Transverse colon (tissue), 4 donors: Measurements from ENCODE around the gene PERM1. TPM values are rescaled to one million over a fixed set of nuclear protein-coding genes. Genes with fewer than 3 reads are reported as not detected.
A peak's percentile ranks its signal among the peaks of the same experiment; 100 is the strongest.
"Not testable (repeated sequence)": the region's sequence is repeated elsewhere in the genome, so short reads cannot be mapped to it uniquely, and the experiment has no call there.

Experiments
- DNase-seq: peaks from one replicate; pipeline ENCODE4 v3.0.0-alpha.2; 2019
- H3K27ac ChIP-seq, 4 donors: fragments of 200-600 bp; sonication (generic); 2 replicates each; pipeline ENCODE4 v1.5.1; 2016 to 2018; ENCODE audit warnings: inconsistent platforms in 4 of 4
- H3K27me3 ChIP-seq: fragments of 200-600 bp; sonication (generic); 2 replicates; pipeline ENCODE4 v1.5.1; 2017; ENCODE audit warnings: inconsistent platforms
- H3K36me3 ChIP-seq, 4 donors: fragments of 200-600 bp; sonication (generic); 2 replicates each; pipeline ENCODE4 v1.5.1; 2017 to 2019; ENCODE audit warnings: inconsistent platforms in 4 of 4
- H3K4me1 ChIP-seq, 4 donors: fragments of 200-600 bp; sonication (generic); 2 replicates each; pipeline ENCODE4 v1.5.1; 2017 to 2020; ENCODE audit warnings: inconsistent platforms in 4 of 4
- H3K4me3 ChIP-seq, 4 donors: fragments of 200-600 bp; sonication (generic); 1 replicate in 1 of 4; 2 replicates in 3 of 4; pipeline versions ENCODE4 v1.5.1 to v1.6.1; 2017 to 2019; ENCODE audit warnings: inconsistent platforms in 4 of 4
- H3K9me3 ChIP-seq, 2 donors: fragments of 200-600 bp; sonication (generic); 2 replicates each; pipeline ENCODE4 v1.5.1; 2017 to 2019; ENCODE audit warnings: inconsistent platforms in 2 of 2
- CTCF ChIP-seq, 5 experiments: fragments of 200-600 bp in 3 of 5; fragments of 450-650 bp in 2 of 5; sonication (generic) in 3 of 5; IDR thresholded peaks; 1 replicate in 2 of 5; 2 replicates in 3 of 5; pipeline ENCODE4 v1.5.1; 2016 to 2017; ENCODE audit warnings: antibody characterized with exemption in 5 of 5, inconsistent platforms in 3 of 5, mild to moderate bottlenecking in 2 of 5, moderate library complexity in 1 of 5
- EP300 ChIP-seq: sonication (generic); formaldehyde crosslinking; IDR thresholded peaks from one replicate; pipeline ENCODE4 v1.6.1; 2017; ENCODE audit warnings: antibody characterized with exemption, low read depth
- POLR2A ChIP-seq: fragments of 450-650 bp; IDR thresholded peaks from one replicate; pipeline ENCODE4 v1.6.1; 2016; ENCODE audit warnings: antibody characterized with exemption, mild to moderate bottlenecking, moderate library complexity
- POLR2AphosphoS5 ChIP-seq, 3 donors: sonication (generic); formaldehyde crosslinking; IDR thresholded peaks; one replicate each; pipeline ENCODE4 v1.6.1; 2016; ENCODE audit warnings: antibody characterized with exemption in 3 of 3
- WGBS, 2 donors: methylation state at CpG; one replicate each; pipeline ENCODE4 v1.1.5; 2018; ENCODE audit warnings: low coverage in 1 of 2; 5-methylcytosine and 5-hydroxymethylcytosine counted together
- in situ Hi-C, 4 donors: fragments of 200-750 bp; cut with MboI; loops; one replicate each; pipeline versions ENCODE4 v1.15.0 to v1.15.1; 2017; ENCODE audit warnings: low sequenced_read_pairs in 3 of 4, low pct_ligation_motif_present in 1 of 4, low pct_unique_long_range_greater_than_20kb in 1 of 4
- intact Hi-C: fragments of 100-400 bp; cut with DNase I; formaldehyde crosslinking; loops from one replicate; pipeline ENCODE4 v1.15.1; 2023; ENCODE audit warnings: low total_unique reads
- total RNA-seq, 4 donors: library from RNA; depleted of rRNA; stranded (reverse); fragments of >200 nt; gene quantifications; one replicate each; pipeline ENCODE4 v1.1.0, GENCODE V29; 2016

Gene PERM1
- total RNA-seq, 4 donors from 2014 or later: 0.14 TPM; not detected in 3

GRCh38 chr1:1017397-1018320 is 35.8 kb upstream of the PERM1 start:
- H3K4me3 ChIP-seq, H3K36me3 ChIP-seq, DNase-seq, H3K27ac ChIP-seq, in situ Hi-C loops, H3K9me3 ChIP-seq, H3K27me3 ChIP-seq: not testable (repeated sequence)
- intact Hi-C loops: loop anchor here (10.0 kb wide), 1 partner anchor 357 kb away; the partner anchor contains the start of gene AURKAIP1
- WGBS, 2 donors: 67% methylated on average over 17 of the region's 17 CpGs; no CpG with 5 or more reads in 1 of the 2 donors
- peaks cover 10 to 41% (median 34%) of the 10 kb centered on the region in 4 donors for H3K4me1 ChIP-seq

GRCh38 chr1:1014799-1015681 is 33.1 kb upstream of the PERM1 start:
- WGBS, 2 donors: 72% methylated on average over 18 of the region's 20 CpGs; no CpG with 5 or more reads in 1 of the 2 donors
- Histone ChIP-seq H3K27me3 (no peaks in the 10 kb centered on the region), H3K36me3 (no peaks in the 10 kb centered on the region), H3K9me3 (no peaks in the 10 kb centered on the region), H3K4me3 (peak overlapping the region in 1 of 4 donors; percentile 65), H3K27ac (peak overlapping the region in 3 of 4 donors; percentile 86 to 90 (median 87)), H3K4me1 (peaks cover 6 to 31% (median 23%) of the 10 kb centered on the region in 4 donors)
- DNase-seq: peak; percentile 19
- in situ Hi-C loops: no loop called here
- intact Hi-C loops: loop anchor here (10.0 kb wide), 1 partner anchor 360 kb away; the partner anchor contains the start of gene AURKAIP1
- TF ChIP-seq CTCF (IDR thresholded peaks at IDR 0.05) (peak in 3 of 5 experiments; percentile 12 to 26 (median 15)), EP300 (no peak)

- TF ChIP-seq EP300: no peak
- TF ChIP-seq POLR2A: no peak
- TF ChIP-seq POLR2AphosphoS5 (IDR thresholded peaks at IDR 0.05): no peak
- in situ Hi-C loops: no loop called here
- H3K9me3 ChIP-seq: no peaks in the 10 kb centered on the region
- peak overlapping the region; percentile 86 to 90 (median 87) for H3K27ac ChIP-seq
- no peak for DNase-seq
- H3K27me3 ChIP-seq: no peaks in the 10 kb centered on the region
- no peaks in the 10 kb centered on the region for H3K36me3 ChIP-seq
- intact Hi-C loops: loop anchor here (10.0 kb wide), 1 partner anchor 361 kb away; the partner anchor contains the start of gene AURKAIP1
- peak overlapping the region; percentile 44 to 71 (median 60) for H3K4me3 ChIP-seq
- 62% methylated on average over 22 of the region's 41 CpGs; no CpG with 5 or more reads in 1 of the 2 donors for WGBS, 2 donors
- peaks cover 6 to 30% (median 22%) of the 10 kb centered on the region in 4 donors for H3K4me1 ChIP-seq
These were observed 32.2 kb upstream of the PERM1 start for GRCh38 chr1:1013922-1014648.

- Histone ChIP-seq H3K4me1 (peaks cover 6 to 26% (median 19%) of the 10 kb centered on the region in 4 donors), H3K27ac (peak within 1 kb of the TSS; percentile 86 to 90 (median 87)), H3K9me3 (no peaks in the 10 kb centered on the region), H3K27me3 (no peaks in the 10 kb centered on the region), H3K4me3 (peak within 1 kb of the TSS; percentile 44 to 71 (median 60)), H3K36me3 (no peaks in the 10 kb centered on the region)
- in situ Hi-C loops: no loop called here
- DNase-seq: peak; percentile 93
- intact Hi-C loops: loop anchor here (10.0 kb wide), 1 partner anchor 361 kb away; the partner anchor contains the start of gene AURKAIP1
- WGBS, 2 donors: 0% methylated on average over 5 to 28 of the region's 30 CpGs
- no peak for TF ChIP-seq CTCF (IDR thresholded peaks at IDR 0.05)
- no peak for TF ChIP-seq EP300
- TF ChIP-seq POLR2A: peak; percentile 71
- TF ChIP-seq POLR2AphosphoS5 (IDR thresholded peaks at IDR 0.05): peak; percentile 87 to 91 (median 88)
These were observed 31.4 kb upstream of the PERM1 start, which contains the start of gene ISG15 for GRCh38 chr1:1013105-1013921. ISG15 (plus strand) TSS chr1:1013497; CDS start chr1:1013574, 77 bp downstream.

GRCh38 chr1:1012736-1013104 is 30.8 kb upstream of the PERM1 start:
- intact Hi-C loops: loop anchor here (10.0 kb wide), 1 partner anchor 362 kb away; the partner anchor contains the start of gene AURKAIP1
- Histone ChIP-seq H3K4me3 (peak overlapping the region; percentile 44 to 71 (median 60)), H3K4me1 (peaks cover 6 to 26% (median 19%) of the 10 kb centered on the region in 4 donors), H3K27ac (peak overlapping the region; percentile 86 to 90 (median 87))
- in situ Hi-C loops, H3K27me3 ChIP-seq, H3K9me3 ChIP-seq, DNase-seq, H3K36me3 ChIP-seq: not testable (repeated sequence)
- WGBS, 2 donors: 0 to 56% methylated on average over 1 to 13 of the region's 13 CpGs
